ENCODE measurements around the gene MAPKBP1. TPM values are rescaled to one million over a fixed set of nuclear protein-coding genes. Genes with fewer than 3 reads are reported as not detected.

MAPKBP1 gene
- total RNA-seq, 1 experiment from 2014 or later: 9.9 TPM

DNA sequence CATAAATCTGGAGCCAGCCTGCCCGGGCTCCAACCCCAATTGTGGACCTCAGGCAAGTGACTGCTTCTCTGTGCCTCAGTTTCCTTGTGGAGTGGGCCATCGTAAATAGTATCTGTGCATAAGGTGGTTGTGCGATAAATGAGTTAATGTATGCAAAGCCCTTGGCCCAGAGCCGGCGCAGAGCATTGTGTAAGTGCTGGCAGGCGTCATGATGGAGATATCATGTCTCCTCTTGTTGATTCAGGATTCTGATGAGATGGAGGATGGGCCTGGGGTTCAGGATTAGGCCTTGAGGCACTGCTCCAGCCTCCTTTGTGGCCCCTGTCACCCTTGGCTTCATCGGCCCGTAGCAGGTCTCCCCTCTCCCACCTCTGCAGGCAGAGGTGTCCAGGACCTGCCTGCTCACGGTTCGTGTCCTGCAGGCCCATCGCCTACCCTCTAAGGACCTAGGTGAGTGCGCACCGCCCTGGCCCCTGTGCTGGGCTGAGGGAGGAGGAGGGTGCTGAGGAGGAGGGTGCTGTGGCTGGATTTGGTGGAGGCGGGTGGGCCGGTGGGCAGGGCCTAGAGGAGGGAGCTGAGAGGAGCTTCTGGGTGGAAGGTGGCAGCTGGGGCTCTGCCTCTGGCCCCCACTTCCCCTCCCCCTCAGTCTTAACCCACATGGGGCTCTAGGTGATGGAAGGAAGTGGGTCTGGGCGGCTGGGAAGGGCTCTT, 65.7 kb downstream of the MAPKBP1 start:
- H3K27me3 Mint-ChIP-seq (ENCODE audit: unreplicated experiment): no peaks in the 10 kb centered on the region

DNA sequence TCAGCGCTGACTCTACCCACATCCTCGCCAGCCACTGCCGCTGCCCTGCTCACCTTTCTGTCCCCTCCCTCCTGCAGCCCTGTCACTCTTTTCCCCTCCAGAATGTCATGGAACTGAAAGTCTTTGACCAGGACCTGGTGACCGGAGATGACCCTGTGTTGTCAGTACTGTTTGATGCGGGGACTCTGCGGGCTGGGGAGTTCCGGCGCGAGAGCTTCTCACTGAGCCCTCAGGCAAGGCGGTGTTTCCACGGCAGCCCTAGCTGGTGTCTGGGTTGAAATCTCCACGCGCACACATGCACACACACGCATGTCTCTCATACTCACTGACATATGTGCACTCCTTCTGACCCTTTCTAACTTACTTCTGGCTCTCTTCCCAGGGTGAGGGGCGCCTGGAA, 66.4 kb downstream of the MAPKBP1 start:
- H3K4me3 Mint-ChIP-seq (ENCODE audit: low read depth, unreplicated experiment): no peak overlapping the region
- TF ChIP-seq, protein P1, sequence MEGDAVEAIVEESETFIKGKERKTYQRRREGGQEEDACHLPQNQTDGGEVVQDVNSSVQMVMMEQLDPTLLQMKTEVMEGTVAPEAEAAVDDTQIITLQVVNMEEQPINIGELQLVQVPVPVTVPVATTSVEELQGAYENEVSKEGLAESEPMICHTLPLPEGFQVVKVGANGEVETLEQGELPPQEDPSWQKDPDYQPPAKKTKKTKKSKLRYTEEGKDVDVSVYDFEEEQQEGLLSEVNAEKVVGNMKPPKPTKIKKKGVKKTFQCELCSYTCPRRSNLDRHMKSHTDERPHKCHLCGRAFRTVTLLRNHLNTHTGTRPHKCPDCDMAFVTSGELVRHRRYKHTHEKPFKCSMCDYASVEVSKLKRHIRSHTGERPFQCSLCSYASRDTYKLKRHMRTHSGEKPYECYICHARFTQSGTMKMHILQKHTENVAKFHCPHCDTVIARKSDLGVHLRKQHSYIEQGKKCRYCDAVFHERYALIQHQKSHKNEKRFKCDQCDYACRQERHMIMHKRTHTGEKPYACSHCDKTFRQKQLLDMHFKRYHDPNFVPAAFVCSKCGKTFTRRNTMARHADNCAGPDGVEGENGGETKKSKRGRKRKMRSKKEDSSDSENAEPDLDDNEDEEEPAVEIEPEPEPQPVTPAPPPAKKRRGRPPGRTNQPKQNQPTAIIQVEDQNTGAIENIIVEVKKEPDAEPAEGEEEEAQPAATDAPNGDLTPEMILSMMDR (IDR thresholded peaks at IDR 0.05; ENCODE audit: unreplicated experiment): no peak
- H3K36me3 Mint-ChIP-seq (ENCODE audit: insufficient read depth, unreplicated experiment): peaks cover 6% of the 10 kb centered on the region
- H3K27ac Mint-ChIP-seq (ENCODE audit: unreplicated experiment): no peak overlapping the region
- BruUV-seq (replicated peaks): no TSS peak
- H3K9me3 Mint-ChIP-seq (ENCODE audit: low read depth, unreplicated experiment): no peaks in the 10 kb centered on the region
- H3K4me1 Mint-ChIP-seq (ENCODE audit: low read depth, unreplicated experiment): no peaks in the 10 kb centered on the region
- DNase-seq: no peak
- no peaks in the 10 kb centered on the region for H3K27me3 Mint-ChIP-seq (ENCODE audit: unreplicated experiment)
- CTCF ChIA-PET: interaction anchor here (0.6 kb wide), 1 partner anchor 775 kb away, joined by 3 read pairs; no protein-coding TSS in a partner anchor
- intact Hi-C loops (cut with micrococcal nuclease; ENCODE audit: unreplicated experiment): no loop called here

More for the DNA sequence above, 65.7 kb downstream of the MAPKBP1 start:
- no peaks in the 10 kb centered on the region for H3K9me3 Mint-ChIP-seq (ENCODE audit: low read depth, unreplicated experiment)
- DNase-seq: no peak
- H3K4me1 Mint-ChIP-seq (ENCODE audit: low read depth, unreplicated experiment): no peaks in the 10 kb centered on the region
- H3K36me3 Mint-ChIP-seq (ENCODE audit: insufficient read depth, unreplicated experiment): peaks cover 6% of the 10 kb centered on the region
- BruUV-seq (replicated peaks): no TSS peak
- intact Hi-C loops (cut with micrococcal nuclease; ENCODE audit: unreplicated experiment): no loop called here
- CTCF ChIA-PET: interaction anchor here (0.6 to 1.0 kb wide), 3 partner anchors 20 to 774 kb away, joined by 3 read pairs; no protein-coding TSS in a partner anchor
- TF ChIP-seq, protein P1 (IDR thresholded peaks at IDR 0.05; ENCODE audit: unreplicated experiment): no peak
- H3K4me3 Mint-ChIP-seq (ENCODE audit: low read depth, unreplicated experiment): no peak overlapping the region
- no peak overlapping the region for H3K27ac Mint-ChIP-seq (ENCODE audit: unreplicated experiment)

DNA sequence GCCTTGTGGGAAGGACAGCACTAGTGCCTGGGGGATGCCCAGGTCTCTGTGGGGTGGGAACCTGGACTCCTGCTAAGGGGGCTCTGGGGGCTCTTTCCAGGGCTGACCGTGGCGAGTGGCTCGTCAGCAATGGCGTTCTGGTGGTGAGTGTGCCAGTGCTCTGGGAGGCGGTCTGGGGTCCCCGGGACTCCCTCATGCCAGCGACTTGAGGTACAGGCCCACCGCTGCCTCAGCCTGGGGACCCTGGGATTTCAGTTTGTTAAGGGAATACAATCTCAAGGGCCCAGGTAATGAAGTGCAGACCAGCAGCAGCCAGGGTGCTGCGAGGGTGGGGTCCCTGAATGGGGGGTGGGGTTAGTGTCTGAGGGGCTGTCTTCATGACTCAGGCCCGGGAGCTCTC, 66.8 kb downstream of the MAPKBP1 start:
- no peaks in the 10 kb centered on the region for H3K9me3 Mint-ChIP-seq (ENCODE audit: low read depth, unreplicated experiment)
- peaks cover 6% of the 10 kb centered on the region for H3K36me3 Mint-ChIP-seq (ENCODE audit: insufficient read depth, unreplicated experiment)
- H3K4me1 Mint-ChIP-seq (ENCODE audit: low read depth, unreplicated experiment): no peaks in the 10 kb centered on the region
- H3K27me3 Mint-ChIP-seq (ENCODE audit: unreplicated experiment): no peaks in the 10 kb centered on the region
- DNase-seq: no peak
- CTCF ChIA-PET: no interaction called here
- H3K27ac Mint-ChIP-seq (ENCODE audit: unreplicated experiment): no peak overlapping the region
- TF ChIP-seq, protein P1 (IDR thresholded peaks at IDR 0.05; ENCODE audit: unreplicated experiment): no peak
- H3K4me3 Mint-ChIP-seq (ENCODE audit: low read depth, unreplicated experiment): no peak overlapping the region
- BruUV-seq (replicated peaks): no TSS peak
- intact Hi-C loops (cut with micrococcal nuclease; ENCODE audit: unreplicated experiment): no loop called here

DNA sequence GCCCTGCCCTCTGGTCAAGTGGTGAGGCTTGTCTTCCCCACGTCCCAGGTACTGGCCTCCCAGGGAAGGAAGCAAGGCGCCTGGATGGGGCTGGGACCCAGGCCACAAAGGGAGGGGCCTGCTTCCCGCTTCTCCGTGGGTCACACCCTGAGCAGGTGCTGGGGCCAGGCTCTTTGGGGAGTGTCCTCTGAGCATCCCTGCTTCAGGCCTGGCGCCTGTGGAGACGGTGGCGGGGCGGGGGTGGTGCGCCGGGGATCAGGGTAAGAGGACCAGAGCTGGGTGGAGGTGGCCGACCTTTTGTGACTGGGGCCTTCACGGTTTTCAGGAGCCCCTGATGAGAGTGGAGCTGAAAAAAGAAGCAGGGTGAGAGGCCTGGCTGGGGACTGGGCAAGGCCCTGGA, 67.9 kb downstream of the MAPKBP1 start:
- H3K27me3 Mint-ChIP-seq (ENCODE audit: unreplicated experiment): no peaks in the 10 kb centered on the region
- intact Hi-C loops (cut with micrococcal nuclease; ENCODE audit: unreplicated experiment): no loop called here
- H3K9me3 Mint-ChIP-seq (ENCODE audit: low read depth, unreplicated experiment): no peaks in the 10 kb centered on the region
- H3K27ac Mint-ChIP-seq (ENCODE audit: unreplicated experiment): no peak overlapping the region
- CTCF ChIA-PET: no interaction called here
- peaks cover 6% of the 10 kb centered on the region for H3K36me3 Mint-ChIP-seq (ENCODE audit: insufficient read depth, unreplicated experiment)
- BruUV-seq (replicated peaks): no TSS peak
- H3K4me1 Mint-ChIP-seq (ENCODE audit: low read depth, unreplicated experiment): no peaks in the 10 kb centered on the region
- DNase-seq: no peak
- no peak overlapping the region for H3K4me3 Mint-ChIP-seq (ENCODE audit: low read depth, unreplicated experiment)
- TF ChIP-seq, protein P1 (IDR thresholded peaks at IDR 0.05; ENCODE audit: unreplicated experiment): no peak

Data from Calu3 (cell line).